Measurements from ENCODE around the gene PFAS. TPM values are rescaled to one million over a fixed set of nuclear protein-coding genes. Genes with fewer than 3 reads are reported as not detected.
A peak's percentile ranks its signal among the peaks of the same experiment; 100 is the strongest.

The PFAS gene
- total RNA-seq (2013; cell fraction: nucleolus; rRNA removed) = 63.4 and 75.4 TPM in 2 replicates
- total RNA-seq (2014; rRNA removed) = 65.5 and 73.4 TPM in 2 replicates
- 25.8 and 30.3 TPM in 2 replicates for total RNA-seq (2014; rRNA removed; fragmentation: Illumina TruSeq; extraction: Trizol)
- total RNA-seq (2021) = 113 and 122 TPM in 2 replicates
- polyA plus RNA-seq (2011; ENCODE audit: low read depth) = 23.9 TPM
- 18.8 and 42.4 TPM in 2 replicates for polyA plus RNA-seq (2011; rRNA removed)
- polyA plus RNA-seq (2011; cell fraction: cytosol; rRNA removed) = 34.4 and 37.7 TPM in 2 replicates
- 85.3 and 143 TPM in 2 replicates for polyA plus RNA-seq (2011; cell fraction: nucleus; rRNA removed)
- polyA plus RNA-seq (2012) = 24.8 and 37.2 TPM in 2 replicates
- 31.3 and 36.4 TPM in 2 replicates for polyA plus RNA-seq (2014; fragmentation: Illumina TruSeq; extraction: Trizol)
- polyA plus RNA-seq (2014; fragmentation: Nextera tagmentation; extraction: Ambion mirVana) = 10 to 100 TPM; 13.9 to 16.1 TPM
- 51.9 and 63.8 TPM in 2 replicates for polyA plus RNA-seq (2014; rRNA removed)
- 10 to 100 TPM; 72.1 to 77.0 TPM for polyA plus RNA-seq (2016; fragmentation: Nextera tagmentation; extraction: Ambion mirVana)
- polyA minus RNA-seq (2011; rRNA and poly(A)+ RNA removed) = 56.5 and 90.4 TPM in 2 replicates
- 34.6 and 38.9 TPM in 2 replicates for polyA minus RNA-seq (2011; cell fraction: cytosol; rRNA and poly(A)+ RNA removed)
- polyA minus RNA-seq (2011; cell fraction: nucleus; rRNA and poly(A)+ RNA removed) = 38.6 and 68.2 TPM in 2 replicates
- percentile 68 among the genes with signal in this experiment for Bru-seq, nascent RNA
- percentile 77 among the genes with signal in this experiment for BruChase-seq, experiment 1, labeled RNA remaining after a 6-hour chase
- percentile 68 among the genes with signal in this experiment for BruChase-seq, experiment 2, labeled RNA remaining after a 2-hour chase
- long read RNA-seq, experiment 1, partial matches to known transcripts = 10 of 11 reads
- long read RNA-seq, experiment 1, other reads (novel, unspliced or antisense) = 1 of 11 reads
- long read RNA-seq, experiment 2, partial matches to known transcripts = 14 of 16 reads
- long read RNA-seq, experiment 2, other reads (novel, unspliced or antisense) = 2 of 16 reads

- in situ Hi-C loops (cut with MboI) (no loop called here), intact Hi-C loops (cut with micrococcal nuclease; ENCODE audit: unreplicated experiment) (loop anchor here (1.0 to 2.0 kb wide), 4 partner anchors 40 to 129 kb away; partner anchors contain the start of gene RANGRF)
- under 1% methylated on average over 58 of the region's 58 CpGs for WGBS (ENCODE audit: insufficient coverage, insufficient replicate concordance, low lambda C conversion rate, missing lambda C conversion rate)
- CTCF ChIA-PET = interaction anchor here (1.2 to 6.2 kb wide), 4 partner anchors 26 to 101 kb away, joined by 3 to 56 read pairs (median 10); partner anchors contain the start of gene SLC25A35
- peak within 1 kb of the TSS; percentile 73 for H3K4me2 ChIP-seq (ENCODE audit: control insufficient read depth, insufficient read depth)
- H3K36me3 ChIP-seq (ENCODE audit: control insufficient read depth in 2 of 2, insufficient read depth in 2 of 2, low read length in 1 of 2) = peaks cover 2 to 7% of the 10 kb centered on the region in 2 experiments; a peak in 3 of 4 replicates
- H3K79me2 ChIP-seq (ENCODE audit: control insufficient read depth, insufficient read depth, low read length) = peaks cover 54% of the 10 kb centered on the region
- H4K20me1 ChIP-seq (ENCODE audit: control insufficient read depth, insufficient read depth) = no peaks in the 10 kb centered on the region
- DNase-seq (ENCODE audit: low read depth, low spot score) (peak; percentile 79), ATAC-seq (peak; percentile 64), FAIRE-seq (peak; percentile 49)
- H3K9me3 ChIP-seq (replicated peaks; ENCODE audit: control insufficient read depth, insufficient read depth, low read length) = peaks cover 2% of the 10 kb centered on the region; the same call in 1 of the 3 replicates
- H2AFZ ChIP-seq (ENCODE audit: control insufficient read depth, low read depth, low read length) = peak within 1 kb of the TSS; percentile 88
- H3K4me3 ChIP-seq = peak within 1 kb of the TSS; percentile 100
- H3K27ac ChIP-seq (ENCODE audit: control insufficient read depth, insufficient read depth) = peak within 1 kb of the TSS; percentile 100
- SMC1A ChIA-PET (ENCODE audit: uncharacterized antibody, unreplicated experiment) = interaction anchor here (0.6 to 4.9 kb wide), 10 partner anchors 11 to 701 kb away, joined by 3 to 64 read pairs (median 4); partner anchors contain the start of genes KRABD2, RANGRF and SLC25A35
- POLR2A ChIA-PET = interaction anchor here (0.6 to 9.6 kb wide), 8 partner anchors 13 to 127 kb away, joined by 4 to 161 read pairs (median 24); partner anchors contain the start of genes AURKB, BORCS6, RANGRF and SLC25A35
- H3K4me1 ChIP-seq (ENCODE audit: control insufficient read depth, insufficient read depth, low read length) = peaks cover 10% of the 10 kb centered on the region
- RAD21 ChIA-PET (ENCODE audit: unreplicated experiment) = interaction anchor here (0.9 to 5.0 kb wide), 12 partner anchors 23 to 129 kb away, joined by 3 to 58 read pairs (median 8); partner anchors contain the start of genes AURKB, BORCS6, RANGRF and SLC25A35
- peak within 1 kb of the TSS; percentile 100 for H3K9ac ChIP-seq (ENCODE audit: control insufficient read depth, insufficient read depth, low read length)
- H3K27me3 ChIP-seq (replicated peaks in 1 of 2; ENCODE audit: control insufficient read depth in 2 of 2, insufficient read depth in 2 of 2, low read length in 1 of 2) = no peaks in the 10 kb centered on the region
- no TSS peak for BruUV-seq (replicated peaks)
- TF ChIP-seq ZBTB11 (CRISPR knock-in tag; IDR thresholded peaks at IDR 0.05) (no peak), CBX3 (IDR thresholded peaks at IDR 0.05; ENCODE audit: borderline replicate concordance, low read depth) (no peak), SMAD1 (IDR thresholded peaks at IDR 0.05; ENCODE audit: low read depth, partially characterized antibody) (peak; percentile 15), HDAC2 (IDR thresholded peaks at IDR 0.05) (no peak), ZNF274 (IDR thresholded peaks at IDR 0.05; ENCODE audit: insufficient read depth, insufficient read length) (no peak), EGR1 (IDR thresholded peaks at IDR 0.05; ENCODE audit: borderline replicate concordance in 1 of 2, low read depth in 2 of 2, low read length in 2 of 2) (no peak), BHLHE40 (IDR thresholded peaks at IDR 0.05; ENCODE audit: borderline replicate concordance in 1 of 2, low read depth in 2 of 2, low read length in 1 of 2) (peak; percentile 95 to 96), RELA (IDR thresholded peaks at IDR 0.05; ENCODE audit: borderline replicate concordance, partially characterized antibody) (peak; percentile 78), MTA2 (IDR thresholded peaks at IDR 0.05; ENCODE audit: low read depth) (no peak), RFX5 (IDR thresholded peaks at IDR 0.05; ENCODE audit: low read depth, low read length) (no peak)
Observed at GRCh38 chr17:8248751-8249607, at the start of gene PFAS. TSS of gene PFAS (plus strand) at chr17:8249289. CDS start at chr17:8253938, 4,649 bp downstream.

Measured in GM12878 (cell line).